ENCODE results near the gene AGBL4.
A peak's percentile ranks its signal among the peaks of the same experiment; 100 is the strongest.

Gene AGBL4

DNA sequence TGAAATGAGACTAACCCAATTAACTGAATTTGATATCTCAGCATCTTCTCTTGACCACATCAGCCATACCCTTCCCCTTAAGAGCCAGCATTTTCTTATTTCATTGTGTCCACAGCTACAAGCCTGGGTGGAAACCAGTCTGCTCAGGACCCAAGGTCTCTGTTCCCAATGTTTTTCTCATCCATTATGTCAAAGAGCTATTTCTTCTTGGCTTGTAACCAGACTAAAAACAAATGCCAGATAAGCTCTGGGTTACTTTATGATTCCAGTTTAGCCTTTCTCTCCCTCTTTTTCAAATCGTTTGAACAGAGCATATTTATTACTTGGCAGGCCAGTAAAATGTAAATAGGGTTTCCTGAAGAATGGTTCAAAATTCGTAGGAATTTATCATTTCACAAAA, 1442.5 kb downstream of the AGBL4 start:
- ATAC-seq = peak; percentile 86
- TF ChIP-seq ISL1 (CRISPR knock-in tag; IDR thresholded peaks at IDR 0.05) (peak; percentile 75), ZNF70 (CRISPR knock-in tag; IDR thresholded peaks at IDR 0.05) (no peak), ZC3H10 (CRISPR knock-in tag; IDR thresholded peaks at IDR 0.05) (no peak), TCF4 (CRISPR knock-in tag; IDR thresholded peaks at IDR 0.05; ENCODE audit: borderline replicate concordance) (peak; percentile 27; the same call in 1 of the 2 replicates)
- TF ChIP-seq, protein P1, sequence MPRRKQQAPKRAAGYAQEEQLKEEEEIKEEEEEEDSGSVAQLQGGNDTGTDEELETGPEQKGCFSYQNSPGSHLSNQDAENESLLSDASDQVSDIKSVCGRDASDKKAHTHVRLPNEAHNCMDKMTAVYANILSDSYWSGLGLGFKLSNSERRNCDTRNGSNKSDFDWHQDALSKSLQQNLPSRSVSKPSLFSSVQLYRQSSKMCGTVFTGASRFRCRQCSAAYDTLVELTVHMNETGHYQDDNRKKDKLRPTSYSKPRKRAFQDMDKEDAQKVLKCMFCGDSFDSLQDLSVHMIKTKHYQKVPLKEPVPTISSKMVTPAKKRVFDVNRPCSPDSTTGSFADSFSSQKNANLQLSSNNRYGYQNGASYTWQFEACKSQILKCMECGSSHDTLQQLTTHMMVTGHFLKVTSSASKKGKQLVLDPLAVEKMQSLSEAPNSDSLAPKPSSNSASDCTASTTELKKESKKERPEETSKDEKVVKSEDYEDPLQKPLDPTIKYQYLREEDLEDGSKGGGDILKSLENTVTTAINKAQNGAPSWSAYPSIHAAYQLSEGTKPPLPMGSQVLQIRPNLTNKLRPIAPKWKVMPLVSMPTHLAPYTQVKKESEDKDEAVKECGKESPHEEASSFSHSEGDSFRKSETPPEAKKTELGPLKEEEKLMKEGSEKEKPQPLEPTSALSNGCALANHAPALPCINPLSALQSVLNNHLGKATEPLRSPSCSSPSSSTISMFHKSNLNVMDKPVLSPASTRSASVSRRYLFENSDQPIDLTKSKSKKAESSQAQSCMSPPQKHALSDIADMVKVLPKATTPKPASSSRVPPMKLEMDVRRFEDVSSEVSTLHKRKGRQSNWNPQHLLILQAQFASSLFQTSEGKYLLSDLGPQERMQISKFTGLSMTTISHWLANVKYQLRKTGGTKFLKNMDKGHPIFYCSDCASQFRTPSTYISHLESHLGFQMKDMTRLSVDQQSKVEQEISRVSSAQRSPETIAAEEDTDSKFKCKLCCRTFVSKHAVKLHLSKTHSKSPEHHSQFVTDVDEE (CRISPR knock-in tag; IDR thresholded peaks at IDR 0.05) = 0 out of 2 replicates have a peak, but pooled peaks have one; percentile 60

GRCh38 chr1:48576565-48576964, 1447.2 kb downstream of the AGBL4 start:
- ATAC-seq = no peak
- TF ChIP-seq, protein P1 (CRISPR knock-in tag; IDR thresholded peaks at IDR 0.05) = no peak
- TF ChIP-seq SNAI2 (CRISPR knock-in tag; IDR thresholded peaks at IDR 0.05) (no peak), TOX (CRISPR knock-in tag; IDR thresholded peaks at IDR 0.05; ENCODE audit: borderline replicate concordance) (no peak), ISL1 (CRISPR knock-in tag; IDR thresholded peaks at IDR 0.05) (no peak), CSRNP3 (CRISPR knock-in tag; IDR thresholded peaks at IDR 0.05) (no peak), ZC3H10 (CRISPR knock-in tag; IDR thresholded peaks at IDR 0.05) (no peak), PATZ1 (CRISPR knock-in tag; IDR thresholded peaks at IDR 0.05; ENCODE audit: borderline replicate concordance) (no peak), CSDC2 (CRISPR knock-in tag; IDR thresholded peaks at IDR 0.05) (no peak), ZFP30 (CRISPR knock-in tag; IDR thresholded peaks at IDR 0.05) (no peak)

DNA sequence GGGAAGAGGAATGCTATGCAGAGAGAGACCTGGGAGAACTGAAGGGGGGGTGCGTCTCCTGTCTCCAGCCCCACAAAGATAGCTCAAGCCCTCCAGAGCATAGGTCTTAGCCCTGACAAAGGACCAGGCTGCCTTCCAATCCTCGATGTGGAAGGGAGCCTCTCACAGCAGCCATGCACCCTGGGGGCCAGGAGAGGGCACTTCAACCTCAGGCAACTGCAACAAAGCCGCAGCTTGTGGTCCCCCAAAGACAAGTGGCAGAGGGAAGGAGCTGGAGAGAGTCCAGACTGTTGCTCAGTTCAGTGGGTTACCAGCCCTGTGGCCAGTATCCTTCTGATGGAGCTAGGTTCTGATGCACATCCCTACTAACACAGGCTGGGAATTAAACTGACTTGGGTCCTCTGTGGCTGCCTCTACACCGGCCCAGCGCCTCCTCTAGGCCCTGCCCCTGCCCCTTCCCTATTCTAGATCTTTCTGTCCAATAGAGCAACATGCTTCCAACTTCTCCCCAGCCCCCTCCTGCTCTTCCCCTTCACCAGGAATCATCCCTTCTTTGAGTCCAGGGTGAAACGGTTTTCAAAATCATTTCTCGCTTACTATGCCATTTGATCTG, 1451.0 kb downstream of the AGBL4 start:
- no peak for TF ChIP-seq ZNF8 (CRISPR knock-in tag; IDR thresholded peaks at IDR 0.05)
- TF ChIP-seq SNAI2 (CRISPR knock-in tag; IDR thresholded peaks at IDR 0.05) = no peak
- TF ChIP-seq, protein P2, sequence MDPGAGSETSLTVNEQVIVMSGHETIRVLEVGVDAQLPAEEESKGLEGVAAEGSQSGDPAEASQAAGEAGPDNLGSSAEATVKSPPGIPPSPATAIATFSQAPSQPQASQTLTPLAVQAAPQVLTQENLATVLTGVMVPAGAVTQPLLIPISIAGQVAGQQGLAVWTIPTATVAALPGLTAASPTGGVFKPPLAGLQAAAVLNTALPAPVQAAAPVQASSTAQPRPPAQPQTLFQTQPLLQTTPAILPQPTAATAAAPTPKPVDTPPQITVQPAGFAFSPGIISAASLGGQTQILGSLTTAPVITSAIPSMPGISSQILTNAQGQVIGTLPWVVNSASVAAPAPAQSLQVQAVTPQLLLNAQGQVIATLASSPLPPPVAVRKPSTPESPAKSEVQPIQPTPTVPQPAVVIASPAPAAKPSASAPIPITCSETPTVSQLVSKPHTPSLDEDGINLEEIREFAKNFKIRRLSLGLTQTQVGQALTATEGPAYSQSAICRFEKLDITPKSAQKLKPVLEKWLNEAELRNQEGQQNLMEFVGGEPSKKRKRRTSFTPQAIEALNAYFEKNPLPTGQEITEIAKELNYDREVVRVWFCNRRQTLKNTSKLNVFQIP (CRISPR knock-in tag; IDR thresholded peaks at IDR 0.05; ENCODE audit: borderline replicate concordance, low read depth) = no peak
- no peak for TF ChIP-seq RARB (CRISPR knock-in tag; IDR thresholded peaks at IDR 0.05)
- no peak for TF ChIP-seq PATZ1 (CRISPR knock-in tag; IDR thresholded peaks at IDR 0.05; ENCODE audit: borderline replicate concordance)
- TF ChIP-seq CSDC2 (CRISPR knock-in tag; IDR thresholded peaks at IDR 0.05) = no peak
- no peak for TF ChIP-seq ZNF565 (CRISPR knock-in tag; conservative IDR thresholded peaks at IDR 0.05; ENCODE audit: low read depth)
- no peak for TF ChIP-seq ZFP3 (CRISPR knock-in tag; IDR thresholded peaks at IDR 0.05)
- no peak for TF ChIP-seq CSRNP3 (CRISPR knock-in tag; IDR thresholded peaks at IDR 0.05)
- TF ChIP-seq ZFP30 (CRISPR knock-in tag; IDR thresholded peaks at IDR 0.05) = no peak
- TF ChIP-seq ZNF70 (CRISPR knock-in tag; IDR thresholded peaks at IDR 0.05) = no peak
- TF ChIP-seq GLIS3 (CRISPR knock-in tag; IDR thresholded peaks at IDR 0.05) = no peak
- ATAC-seq = peak; percentile 99
